Iris pigment epithelial cell (primary cell): ENCODE measurements around the gene KRTAP10-11.
"Not testable (repeated sequence)": the region's sequence is repeated elsewhere in the genome, so short reads cannot be mapped to it uniquely, and the experiment has no call there.

Experiments used
- DNase-seq: peaks from one replicate; pipeline ENCODE4 v3.0.0-alpha.2; 2011; ENCODE audit warnings: low read depth

Gene KRTAP10-11

GRCh38 chr21:44646366-44647221, at the start of gene KRTAP10-11:
Gene KRTAP10-11 (plus strand): TSS chr21:44646414. CDS start chr21:44646459, 45 bp downstream.
- DNase-seq: not testable (repeated sequence)

- no peak for DNase-seq
Measured at GRCh38 chr21:44598061-44598460, 48.2 kb upstream of the KRTAP10-11 start.

GRCh38 chr21:44599264-44600029, 46.8 kb upstream of the KRTAP10-11 start:
- no peak for DNase-seq

- DNase-seq: not testable (repeated sequence)
Measured at GRCh38 chr21:44600118-44600978, 45.9 kb upstream of the KRTAP10-11 start, which contains the start of gene KRTAP10-7. Gene KRTAP10-7 (plus strand): TSS chr21:44600597. CDS start chr21:44600622, 25 bp downstream.

- DNase-seq: not testable (repeated sequence)
Measured at GRCh38 chr21:44601091-44601490, 45.1 kb upstream of the KRTAP10-11 start.

- no peak for DNase-seq
Measured at GRCh38 chr21:44601596-44602462, 44.4 kb upstream of the KRTAP10-11 start.

GRCh38 chr21:44602463-44602850, 43.8 kb upstream of the KRTAP10-11 start:
- no peak for DNase-seq

GRCh38 chr21:44603109-44603875, 42.9 kb upstream of the KRTAP10-11 start:
- no peak for DNase-seq

- no peak for DNase-seq
Measured at GRCh38 chr21:44603911-44604310, 42.3 kb upstream of the KRTAP10-11 start.

- DNase-seq: no peak
Measured at GRCh38 chr21:44606495-44606894, 39.7 kb upstream of the KRTAP10-11 start.

- no peak for DNase-seq
Measured at GRCh38 chr21:44609193-44609592, 37.0 kb upstream of the KRTAP10-11 start.

GRCh38 chr21:44610157-44610843, 35.9 kb upstream of the KRTAP10-11 start:
- not testable (repeated sequence) for DNase-seq

- no peak for DNase-seq
Measured at GRCh38 chr21:44611551-44611950, 34.7 kb upstream of the KRTAP10-11 start.

GRCh38 chr21:44612029-44612486, 34.2 kb upstream of the KRTAP10-11 start, which contains the start of gene KRTAP10-8:
Gene KRTAP10-8 (plus strand): TSS chr21:44612079. CDS start chr21:44612101, 22 bp downstream.
- no peak for DNase-seq

GRCh38 chr21:44612669-44613229, 33.5 kb upstream of the KRTAP10-11 start:
- DNase-seq: no peak

- DNase-seq: no peak
Measured at GRCh38 chr21:44613386-44614155, 32.6 kb upstream of the KRTAP10-11 start.

- no peak for DNase-seq
Measured at GRCh38 chr21:44614161-44614631, 32.0 kb upstream of the KRTAP10-11 start.

GRCh38 chr21:44614961-44615391, 31.2 kb upstream of the KRTAP10-11 start:
- no peak for DNase-seq
